ENCODE measurements around the gene ZBTB37. TPM values are rescaled to one million over a fixed set of nuclear protein-coding genes. Genes with fewer than 3 reads are reported as not detected.

The ZBTB37 gene
- total and polyA plus RNA-seq, 4 donors = 0.67 to 6.1 (median 3.3) TPM

DNA sequence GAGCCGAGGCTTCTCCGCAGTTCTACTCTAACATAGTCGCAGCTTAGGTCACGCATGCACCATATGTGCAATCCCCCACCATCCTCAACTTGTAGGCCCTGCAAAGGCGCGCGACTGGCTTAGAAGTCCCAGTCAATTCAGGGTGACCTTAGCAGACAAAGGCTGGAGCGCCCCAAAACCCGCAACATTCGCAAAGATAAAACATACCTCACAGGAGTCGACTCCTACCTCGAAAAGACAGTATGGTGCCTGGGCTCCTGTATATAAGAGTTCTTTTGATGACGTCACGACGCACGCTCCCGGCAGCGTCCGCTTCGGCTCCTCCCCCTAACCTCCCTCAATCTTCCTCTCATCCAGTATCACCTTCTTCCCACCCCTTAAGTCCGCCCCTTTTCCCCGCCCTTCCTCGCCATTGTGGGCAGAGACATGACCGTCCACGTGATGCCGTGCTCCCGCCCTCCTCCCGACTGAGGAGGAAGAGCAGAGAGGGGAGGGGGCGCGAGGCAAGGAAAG lies 371 bp upstream of the ZBTB37 start, which contains the start of gene GAS5 (continued):
- TF ChIP-seq, protein P1, sequence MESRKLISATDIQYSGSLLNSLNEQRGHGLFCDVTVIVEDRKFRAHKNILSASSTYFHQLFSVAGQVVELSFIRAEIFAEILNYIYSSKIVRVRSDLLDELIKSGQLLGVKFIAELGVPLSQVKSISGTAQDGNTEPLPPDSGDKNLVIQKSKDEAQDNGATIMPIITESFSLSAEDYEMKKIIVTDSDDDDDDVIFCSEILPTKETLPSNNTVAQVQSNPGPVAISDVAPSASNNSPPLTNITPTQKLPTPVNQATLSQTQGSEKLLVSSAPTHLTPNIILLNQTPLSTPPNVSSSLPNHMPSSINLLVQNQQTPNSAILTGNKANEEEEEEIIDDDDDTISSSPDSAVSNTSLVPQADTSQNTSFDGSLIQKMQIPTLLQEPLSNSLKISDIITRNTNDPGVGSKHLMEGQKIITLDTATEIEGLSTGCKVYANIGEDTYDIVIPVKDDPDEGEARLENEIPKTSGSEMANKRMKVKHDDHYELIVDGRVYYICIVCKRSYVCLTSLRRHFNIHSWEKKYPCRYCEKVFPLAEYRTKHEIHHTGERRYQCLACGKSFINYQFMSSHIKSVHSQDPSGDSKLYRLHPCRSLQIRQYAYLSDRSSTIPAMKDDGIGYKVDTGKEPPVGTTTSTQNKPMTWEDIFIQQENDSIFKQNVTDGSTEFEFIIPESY (IDR thresholded peaks at IDR 0.05) = no peak
- TF ChIP-seq HNF4A (conservative IDR thresholded peaks at IDR 0.05) (peak; percentile 20 to 34), EGR1 (IDR thresholded peaks at IDR 0.05; ENCODE audit: low read depth in 2 of 2) (no peak), TAF1 (conservative IDR thresholded peaks at IDR 0.05) (peak; percentile 99)

DNA sequence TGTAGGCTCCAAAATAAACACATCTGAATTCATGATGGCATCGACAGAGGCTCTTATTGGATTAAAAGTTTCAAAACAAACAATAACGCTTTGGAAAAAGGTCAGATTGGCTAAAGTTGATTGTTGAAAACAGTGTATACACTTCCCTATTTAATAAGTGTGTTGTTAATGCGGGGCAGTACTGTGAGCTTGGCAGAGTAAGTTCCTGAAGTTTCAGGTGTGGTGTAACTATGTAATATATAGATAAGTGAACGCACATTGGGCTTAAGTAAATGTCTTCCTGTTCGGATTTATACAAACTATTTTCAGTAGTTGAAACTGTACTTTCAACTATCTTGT lies 810 bp downstream of the ZBTB37 start:
- Histone ChIP-seq H3K27ac (ENCODE audit: low read depth in 1 of 2, low read length in 2 of 2) (peak overlapping the region; percentile 81 to 98), H3K4me3 (ENCODE audit: low read depth in 1 of 3, low read length in 3 of 3) (peak overlapping the region; percentile 73 to 89 (median 84)), H3K9me3 (ENCODE audit: control insufficient read depth in 4 of 4, low read length in 3 of 4) (no peaks in the 10 kb centered on the region), H3K4me1 (ENCODE audit: control insufficient read depth in 4 of 4, insufficient read depth in 4 of 4, low read length in 3 of 4) (peaks cover 2 to 22% (median 12%) of the 10 kb centered on the region in 4 donors), H3K36me3 (ENCODE audit: control insufficient read depth in 4 of 4, insufficient read depth in 3 of 4, low read depth in 1 of 4, low read length in 3 of 4) (peaks cover 4 to 22% (median 20%) of the 10 kb centered on the region in 4 donors), H3K9ac (ENCODE audit: low read depth in 1 of 2, low read length in 2 of 2) (peak overlapping the region; percentile 77 to 79), H3K27me3 (ENCODE audit: control insufficient read depth in 4 of 4, insufficient read depth in 4 of 4, low read length in 3 of 4) (no peaks in the 10 kb centered on the region)
- DNase-seq (ENCODE audit: low spot score) = no peak
- WGBS = under 1% methylated on average over 5 of the region's 5 CpGs
- TF ChIP-seq, protein P1 (IDR thresholded peaks at IDR 0.05) = peak; percentile 14
- TF ChIP-seq, protein P2, sequence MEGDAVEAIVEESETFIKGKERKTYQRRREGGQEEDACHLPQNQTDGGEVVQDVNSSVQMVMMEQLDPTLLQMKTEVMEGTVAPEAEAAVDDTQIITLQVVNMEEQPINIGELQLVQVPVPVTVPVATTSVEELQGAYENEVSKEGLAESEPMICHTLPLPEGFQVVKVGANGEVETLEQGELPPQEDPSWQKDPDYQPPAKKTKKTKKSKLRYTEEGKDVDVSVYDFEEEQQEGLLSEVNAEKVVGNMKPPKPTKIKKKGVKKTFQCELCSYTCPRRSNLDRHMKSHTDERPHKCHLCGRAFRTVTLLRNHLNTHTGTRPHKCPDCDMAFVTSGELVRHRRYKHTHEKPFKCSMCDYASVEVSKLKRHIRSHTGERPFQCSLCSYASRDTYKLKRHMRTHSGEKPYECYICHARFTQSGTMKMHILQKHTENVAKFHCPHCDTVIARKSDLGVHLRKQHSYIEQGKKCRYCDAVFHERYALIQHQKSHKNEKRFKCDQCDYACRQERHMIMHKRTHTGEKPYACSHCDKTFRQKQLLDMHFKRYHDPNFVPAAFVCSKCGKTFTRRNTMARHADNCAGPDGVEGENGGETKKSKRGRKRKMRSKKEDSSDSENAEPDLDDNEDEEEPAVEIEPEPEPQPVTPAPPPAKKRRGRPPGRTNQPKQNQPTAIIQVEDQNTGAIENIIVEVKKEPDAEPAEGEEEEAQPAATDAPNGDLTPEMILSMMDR (IDR thresholded peaks at IDR 0.05; ENCODE audit: low read depth, low read length, missing input control) = no peak
- TF ChIP-seq RXRA (IDR thresholded peaks at IDR 0.05) = peak in 1 of 2 donors; percentile 27
- TF ChIP-seq, protein P3, sequence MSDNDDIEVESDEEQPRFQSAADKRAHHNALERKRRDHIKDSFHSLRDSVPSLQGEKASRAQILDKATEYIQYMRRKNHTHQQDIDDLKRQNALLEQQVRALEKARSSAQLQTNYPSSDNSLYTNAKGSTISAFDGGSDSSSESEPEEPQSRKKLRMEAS (IDR thresholded peaks at IDR 0.05) = peak; percentile 49
- TF ChIP-seq RAD21 (IDR thresholded peaks at IDR 0.05) = no peak
- TF ChIP-seq SP1 (IDR thresholded peaks at IDR 0.05) = peak; percentile 20
- TF ChIP-seq, protein P4, sequence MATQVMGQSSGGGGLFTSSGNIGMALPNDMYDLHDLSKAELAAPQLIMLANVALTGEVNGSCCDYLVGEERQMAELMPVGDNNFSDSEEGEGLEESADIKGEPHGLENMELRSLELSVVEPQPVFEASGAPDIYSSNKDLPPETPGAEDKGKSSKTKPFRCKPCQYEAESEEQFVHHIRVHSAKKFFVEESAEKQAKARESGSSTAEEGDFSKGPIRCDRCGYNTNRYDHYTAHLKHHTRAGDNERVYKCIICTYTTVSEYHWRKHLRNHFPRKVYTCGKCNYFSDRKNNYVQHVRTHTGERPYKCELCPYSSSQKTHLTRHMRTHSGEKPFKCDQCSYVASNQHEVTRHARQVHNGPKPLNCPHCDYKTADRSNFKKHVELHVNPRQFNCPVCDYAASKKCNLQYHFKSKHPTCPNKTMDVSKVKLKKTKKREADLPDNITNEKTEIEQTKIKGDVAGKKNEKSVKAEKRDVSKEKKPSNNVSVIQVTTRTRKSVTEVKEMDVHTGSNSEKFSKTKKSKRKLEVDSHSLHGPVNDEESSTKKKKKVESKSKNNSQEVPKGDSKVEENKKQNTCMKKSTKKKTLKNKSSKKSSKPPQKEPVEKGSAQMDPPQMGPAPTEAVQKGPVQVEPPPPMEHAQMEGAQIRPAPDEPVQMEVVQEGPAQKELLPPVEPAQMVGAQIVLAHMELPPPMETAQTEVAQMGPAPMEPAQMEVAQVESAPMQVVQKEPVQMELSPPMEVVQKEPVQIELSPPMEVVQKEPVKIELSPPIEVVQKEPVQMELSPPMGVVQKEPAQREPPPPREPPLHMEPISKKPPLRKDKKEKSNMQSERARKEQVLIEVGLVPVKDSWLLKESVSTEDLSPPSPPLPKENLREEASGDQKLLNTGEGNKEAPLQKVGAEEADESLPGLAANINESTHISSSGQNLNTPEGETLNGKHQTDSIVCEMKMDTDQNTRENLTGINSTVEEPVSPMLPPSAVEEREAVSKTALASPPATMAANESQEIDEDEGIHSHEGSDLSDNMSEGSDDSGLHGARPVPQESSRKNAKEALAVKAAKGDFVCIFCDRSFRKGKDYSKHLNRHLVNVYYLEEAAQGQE (IDR thresholded peaks at IDR 0.05) = no peak
- peak; percentile 31 for TF ChIP-seq YY1 (IDR thresholded peaks at IDR 0.05)
- peak; percentile 20 for TF ChIP-seq FOXA2 (IDR thresholded peaks at IDR 0.05)
- TF ChIP-seq NR2F2 (IDR thresholded peaks at IDR 0.05) = peak; percentile 44
